ENCODE measurements around the gene DGCR2. TPM values are rescaled to one million over a fixed set of nuclear protein-coding genes. Genes with fewer than 3 reads are reported as not detected.
"Not testable (repeated sequence)": the region's sequence is repeated elsewhere in the genome, so short reads cannot be mapped to it uniquely, and the experiment has no call there.

The DGCR2 gene
- total and polyA plus RNA-seq, 10 donors: 9.5 to 60.7 (median 49.3) TPM

- no peak for TF ChIP-seq POLR2A (IDR thresholded peaks at IDR 0.05)
- TF ChIP-seq POLR2AphosphoS5 (IDR thresholded peaks at IDR 0.05): no peak
- no peak for TF ChIP-seq CTCF (IDR thresholded peaks at IDR 0.05 in 8 of 11, conservative IDR thresholded peaks at IDR 0.05 in 3 of 11)
- Histone ChIP-seq H3K27ac (no peak overlapping the region), H3K4me1 (no peaks in the 10 kb centered on the region), H3K36me3 (no peaks in the 10 kb centered on the region), H3K4me3 (no peak overlapping the region), H3K27me3 (replicated peaks in 1 of 7) (peaks cover 0 to 46% (median 4%) of the 10 kb centered on the region in 7 donors), H3K9me3 (peaks cover 0 to 6% (median 0%) of the 10 kb centered on the region in 8 donors)
- intact Hi-C loops (cut with DNase I; ENCODE audit: low total_unique reads): no loop called here
- WGBS, 5 donors: 64 to 75% (median 65%) methylated on average over 5 of the region's 5 CpGs
- DNase-seq: no peak
These were observed 119.6 kb downstream of the DGCR2 start for GRCh38 chr22:19002684-19003038.

GRCh38 chr22:19001204-19001603, 121.0 kb downstream of the DGCR2 start:
- no peak for TF ChIP-seq CTCF (IDR thresholded peaks at IDR 0.05 in 8 of 11, conservative IDR thresholded peaks at IDR 0.05 in 3 of 11)
- no peak for TF ChIP-seq POLR2A (IDR thresholded peaks at IDR 0.05)
- no peak for TF ChIP-seq POLR2AphosphoS5 (IDR thresholded peaks at IDR 0.05)
- WGBS, 5 donors: 75 to 90% (median 83%) methylated on average over 2 of the region's 2 CpGs
- no peaks in the 10 kb centered on the region for H3K36me3 ChIP-seq
- DNase-seq: no peak
- peaks cover 0 to 6% (median 0%) of the 10 kb centered on the region in 8 donors for H3K9me3 ChIP-seq
- peaks cover 0 to 57% (median 4%) of the 10 kb centered on the region in 7 donors for H3K27me3 ChIP-seq (replicated peaks in 1 of 7)
- intact Hi-C loops (cut with DNase I; ENCODE audit: low total_unique reads): no loop called here
- no peaks in the 10 kb centered on the region for H3K4me1 ChIP-seq
- H3K27ac ChIP-seq: no peak overlapping the region
- no peak overlapping the region for H3K4me3 ChIP-seq

- H3K36me3 ChIP-seq: not testable (repeated sequence)
- 74 to 98% (median 89%) methylated on average over 2 of the region's 2 CpGs for WGBS, 5 donors
These were observed 122.1 kb downstream of the DGCR2 start for GRCh38 chr22:19000106-19000505.

GRCh38 chr22:18999416-18999815, 122.8 kb downstream of the DGCR2 start:
- H3K27me3 ChIP-seq (replicated peaks in 1 of 7): peaks cover 0 to 57% (median 4%) of the 10 kb centered on the region in 7 donors
- no peak overlapping the region for H3K27ac ChIP-seq
- TF ChIP-seq POLR2AphosphoS5 (IDR thresholded peaks at IDR 0.05) (no peak), POLR2A (IDR thresholded peaks at IDR 0.05) (no peak), CTCF (IDR thresholded peaks at IDR 0.05 in 8 of 11, conservative IDR thresholded peaks at IDR 0.05 in 3 of 11) (no peak)
- no peak for DNase-seq
- H3K4me3 ChIP-seq: no peak overlapping the region
- no peaks in the 10 kb centered on the region for H3K36me3 ChIP-seq
- H3K9me3 ChIP-seq: peaks cover 0 to 3% (median 0%) of the 10 kb centered on the region in 8 donors
- no peaks in the 10 kb centered on the region for H3K4me1 ChIP-seq
- intact Hi-C loops (cut with DNase I; ENCODE audit: low total_unique reads): no loop called here
- WGBS, 5 donors: 70 to 84% (median 83%) methylated on average over 6 of the region's 6 CpGs

More at GRCh38 chr22:19000106-19000505, 122.1 kb downstream of the DGCR2 start:
- intact Hi-C loops (cut with DNase I; ENCODE audit: low total_unique reads); H3K9me3 ChIP-seq; H3K4me1 ChIP-seq; DNase-seq; H3K27ac ChIP-seq; H3K4me3 ChIP-seq: not testable (repeated sequence)
- H3K27me3 ChIP-seq (replicated peaks in 1 of 7): peaks cover 0 to 57% (median 4%) of the 10 kb centered on the region in 7 donors

GRCh38 chr22:18999008-18999407, 123.2 kb downstream of the DGCR2 start:
- intact Hi-C loops (cut with DNase I; ENCODE audit: low total_unique reads): no loop called here
- H3K36me3 ChIP-seq: no peaks in the 10 kb centered on the region
- TF ChIP-seq POLR2AphosphoS5 (IDR thresholded peaks at IDR 0.05) (no peak), CTCF (IDR thresholded peaks at IDR 0.05 in 8 of 11, conservative IDR thresholded peaks at IDR 0.05 in 3 of 11) (no peak), POLR2A (IDR thresholded peaks at IDR 0.05) (no peak)
- H3K27me3 ChIP-seq (replicated peaks in 1 of 7): peaks cover 0 to 61% (median 4%) of the 10 kb centered on the region in 7 donors
- H3K4me3 ChIP-seq: no peak overlapping the region
- 23 to 34% (median 29%) methylated on average over 12 of the region's 12 CpGs for WGBS, 5 donors
- DNase-seq: no peak
- H3K4me1 ChIP-seq: no peaks in the 10 kb centered on the region
- H3K9me3 ChIP-seq: no peaks in the 10 kb centered on the region
- H3K27ac ChIP-seq: no peak overlapping the region

All from spleen (tissue), 11 donors.